ENCODE measurements around the gene PTGDS.

Gene PTGDS

GRCh38 chr9:137021979-137022661 lies 44.8 kb downstream of the PTGDS start:
- DNase-seq (ENCODE audit: low read depth in 2 of 2), result peak; percentile 42 to 52

- no peak for DNase-seq (ENCODE audit: low read depth in 2 of 2)
Observed at GRCh38 chr9:137022662-137023008, 45.3 kb downstream of the PTGDS start.

DNA sequence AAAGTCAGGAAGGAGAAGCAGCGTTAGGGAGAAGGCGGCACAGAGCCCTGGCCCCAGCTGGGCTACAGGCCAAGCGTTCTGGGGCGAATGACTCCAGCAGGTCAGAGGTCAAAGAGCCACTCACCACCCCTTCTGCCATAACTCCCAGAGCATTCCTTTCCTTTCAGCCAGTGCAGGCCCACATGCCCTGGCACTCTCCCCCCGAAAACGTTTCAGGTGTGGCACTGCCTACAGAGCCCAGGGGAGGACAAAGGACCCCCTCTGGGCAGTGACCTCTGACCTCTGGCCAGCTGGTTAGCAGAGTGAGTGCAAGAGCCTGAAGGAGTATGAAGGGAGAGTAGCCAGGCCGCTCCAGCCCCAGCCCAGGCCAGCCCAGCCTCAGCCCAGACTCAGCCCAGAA lies 45.9 kb downstream of the PTGDS start:
- DNase-seq (ENCODE audit: low read depth in 2 of 2), result no peak

- no peak for DNase-seq (ENCODE audit: low read depth in 2 of 2)
Observed at GRCh38 chr9:137023583-137023991, 46.3 kb downstream of the PTGDS start.

DNA sequence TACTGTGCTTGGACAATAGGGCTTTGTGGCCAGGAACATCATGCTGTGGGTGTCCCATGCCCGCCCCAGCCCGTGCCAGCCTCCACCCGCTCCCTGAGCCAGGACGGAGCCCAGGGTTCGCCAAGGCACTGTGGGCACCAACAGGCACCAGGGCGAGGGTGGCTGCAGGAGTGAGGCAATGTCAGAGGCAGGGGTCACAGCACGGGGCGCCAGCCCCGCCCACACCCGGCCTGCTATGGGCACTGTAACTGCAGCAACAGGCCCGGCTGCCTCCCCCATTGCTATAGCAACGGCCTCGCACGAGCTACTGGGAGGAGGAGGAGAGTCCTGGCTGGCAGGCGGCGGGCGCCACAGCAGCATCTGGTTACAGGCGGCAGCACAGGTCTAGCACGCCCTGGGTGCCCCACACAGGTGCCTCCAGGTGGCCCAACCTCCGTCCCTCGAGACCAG lies 48.2 kb downstream of the PTGDS start:
- no peak for DNase-seq (ENCODE audit: low read depth in 2 of 2)

GRCh38 chr9:137026384-137026783 lies 49.1 kb downstream of the PTGDS start:
- no peak for DNase-seq (ENCODE audit: low read depth in 2 of 2)

DNA sequence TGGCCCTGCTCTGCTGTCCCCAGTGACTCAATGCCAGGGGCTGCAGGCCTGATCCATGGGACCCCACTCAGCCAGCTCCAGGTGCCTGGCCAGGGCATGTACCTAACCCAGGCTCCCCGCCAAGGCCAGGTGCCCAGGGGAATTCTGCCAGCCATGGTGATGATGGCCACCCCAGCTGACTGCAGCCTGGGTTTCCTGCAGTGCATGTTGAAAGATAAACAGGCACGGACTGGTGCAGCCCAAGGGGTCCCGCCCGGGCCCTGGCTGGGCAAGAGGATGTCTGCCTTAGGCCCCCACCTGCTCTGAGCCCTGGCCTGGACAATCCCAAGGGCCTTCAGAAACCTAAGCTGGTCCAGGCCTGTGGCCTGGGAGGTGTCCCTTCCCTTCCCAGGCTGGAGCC lies 49.5 kb downstream of the PTGDS start:
- no peak for DNase-seq (ENCODE audit: low read depth in 2 of 2)

DNA sequence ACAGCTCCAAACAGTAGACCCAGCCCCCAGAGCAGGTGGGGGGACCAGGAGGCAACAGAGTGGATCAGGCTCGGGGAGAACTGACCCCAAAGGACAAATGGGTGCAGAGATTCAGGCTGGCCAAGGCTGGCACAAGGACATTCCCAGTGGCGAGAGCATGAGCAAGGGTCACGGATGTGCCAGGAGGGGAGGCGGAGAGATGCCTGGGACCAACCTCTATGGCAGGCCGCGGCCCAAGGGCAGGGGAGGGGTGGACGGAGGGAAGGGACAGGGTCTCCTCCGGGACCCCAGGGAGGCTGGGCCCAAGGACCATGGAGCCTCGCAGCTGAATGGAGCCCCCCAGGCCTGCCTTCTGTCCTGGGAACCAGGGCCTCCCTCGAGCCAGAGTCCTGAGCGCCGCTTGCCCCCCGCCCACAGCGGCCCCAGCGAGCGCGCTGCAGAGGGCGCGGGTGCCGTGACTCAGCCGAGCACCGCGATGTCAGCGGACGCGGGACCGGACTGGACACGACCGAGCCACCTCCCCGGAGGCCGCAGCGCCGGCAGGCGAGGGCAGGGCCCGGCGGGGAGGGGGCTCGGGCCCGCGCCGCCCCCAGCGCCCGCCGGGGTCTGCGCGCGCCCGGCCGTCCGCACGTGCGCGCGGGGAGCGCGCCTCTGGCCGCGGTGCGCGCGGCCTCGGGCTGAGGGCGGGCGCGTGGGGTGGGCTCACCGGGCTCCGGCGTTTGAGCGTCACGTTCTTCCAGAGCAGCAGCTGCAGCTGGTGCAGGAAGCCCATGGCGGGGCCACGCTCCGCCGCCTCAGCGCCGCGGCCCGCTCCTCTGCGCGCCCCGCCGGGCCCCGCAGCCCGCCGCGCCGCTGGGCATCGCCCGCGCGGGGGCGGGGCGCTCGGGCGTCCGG lies 50.3 kb downstream of the PTGDS start, which contains the start of gene ABCA2:
ABCA2 (minus strand) TSS at position 869 of the 894 bp plus-strand sequence; CDS start at position 772, 97 bp downstream.
- DNase-seq (ENCODE audit: low read depth in 2 of 2), result no peak

- peak in 1 of 2 donors; percentile 42 for DNase-seq (ENCODE audit: low read depth in 2 of 2)
Observed at GRCh38 chr9:137028263-137029057, 51.2 kb downstream of the PTGDS start.

- DNase-seq (ENCODE audit: low read depth in 2 of 2), result peak in 1 of 2 donors; percentile 40
Observed at GRCh38 chr9:137029058-137029936, 52.0 kb downstream of the PTGDS start.

DNA sequence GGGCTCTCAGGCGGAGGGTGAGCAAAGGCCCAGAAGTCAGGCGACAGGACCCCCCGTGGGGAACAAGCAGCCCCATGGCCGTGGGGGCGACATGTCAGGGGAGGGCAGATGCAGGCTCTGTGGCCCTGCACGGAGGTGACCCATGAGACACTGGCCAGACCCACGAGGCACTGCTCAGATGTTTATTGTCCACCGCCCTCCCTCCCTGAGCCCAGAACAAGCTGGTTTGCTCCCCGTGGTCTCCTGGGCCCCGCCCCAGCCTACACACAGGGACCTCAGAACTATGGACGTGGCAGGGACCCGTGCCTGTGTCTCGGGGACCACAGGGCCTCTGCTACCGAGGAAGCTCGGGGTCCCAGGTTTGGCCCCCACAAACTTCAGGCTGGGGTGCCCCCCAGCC lies 52.7 kb downstream of the PTGDS start:
- DNase-seq (ENCODE audit: low read depth in 2 of 2), result no peak

DNA sequence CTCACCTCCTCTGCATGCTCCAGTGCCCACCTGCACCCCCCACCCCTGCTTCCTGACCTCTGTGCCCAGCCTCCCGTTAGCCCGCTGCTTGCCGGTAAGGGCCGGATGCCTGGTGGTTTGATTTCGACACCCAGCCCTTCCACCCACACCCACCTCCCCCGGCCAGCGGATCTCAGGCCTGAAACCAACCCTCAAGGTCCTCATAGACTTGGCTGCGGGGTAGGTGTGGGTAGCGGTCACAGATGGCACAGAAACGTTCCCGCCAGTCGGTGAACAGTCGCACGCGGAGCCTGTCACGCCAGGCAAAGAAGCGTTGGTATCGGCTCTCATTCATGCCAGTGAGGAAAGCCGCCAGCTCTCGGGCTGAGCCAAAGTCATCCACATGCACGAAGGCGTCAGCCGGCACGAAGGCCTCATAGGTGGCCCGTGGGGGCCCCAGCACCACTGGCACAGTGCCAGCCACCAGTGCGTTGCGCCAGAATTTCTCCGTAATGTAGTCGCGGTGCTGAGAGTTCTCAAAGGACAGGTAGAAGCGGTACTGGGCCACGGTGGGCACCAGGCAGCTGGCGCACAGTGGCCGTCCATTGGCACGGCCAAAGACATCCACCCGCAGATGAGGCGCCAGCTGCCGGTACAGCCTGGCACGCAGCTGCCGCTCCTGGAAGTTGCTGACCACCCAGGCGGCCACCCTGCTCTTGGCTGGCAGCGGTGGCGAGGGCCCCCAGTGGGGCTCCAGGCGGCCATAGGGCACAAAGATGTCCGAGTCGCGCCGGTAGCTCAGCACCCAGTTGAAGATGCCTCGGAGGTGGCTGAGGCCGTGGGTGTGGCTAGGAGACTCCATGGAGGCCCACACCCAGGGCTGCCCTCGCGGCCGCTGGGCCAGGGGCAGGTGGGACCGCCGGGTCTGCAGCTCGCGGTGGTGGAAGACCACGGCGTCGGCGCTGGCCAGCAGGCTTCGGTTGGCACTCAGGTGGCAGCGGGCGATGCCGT lies 53.5 kb downstream of the PTGDS start:
- no peak for DNase-seq (ENCODE audit: low read depth in 2 of 2)
